ENCODE data around the gene SPAG6.

DNA sequence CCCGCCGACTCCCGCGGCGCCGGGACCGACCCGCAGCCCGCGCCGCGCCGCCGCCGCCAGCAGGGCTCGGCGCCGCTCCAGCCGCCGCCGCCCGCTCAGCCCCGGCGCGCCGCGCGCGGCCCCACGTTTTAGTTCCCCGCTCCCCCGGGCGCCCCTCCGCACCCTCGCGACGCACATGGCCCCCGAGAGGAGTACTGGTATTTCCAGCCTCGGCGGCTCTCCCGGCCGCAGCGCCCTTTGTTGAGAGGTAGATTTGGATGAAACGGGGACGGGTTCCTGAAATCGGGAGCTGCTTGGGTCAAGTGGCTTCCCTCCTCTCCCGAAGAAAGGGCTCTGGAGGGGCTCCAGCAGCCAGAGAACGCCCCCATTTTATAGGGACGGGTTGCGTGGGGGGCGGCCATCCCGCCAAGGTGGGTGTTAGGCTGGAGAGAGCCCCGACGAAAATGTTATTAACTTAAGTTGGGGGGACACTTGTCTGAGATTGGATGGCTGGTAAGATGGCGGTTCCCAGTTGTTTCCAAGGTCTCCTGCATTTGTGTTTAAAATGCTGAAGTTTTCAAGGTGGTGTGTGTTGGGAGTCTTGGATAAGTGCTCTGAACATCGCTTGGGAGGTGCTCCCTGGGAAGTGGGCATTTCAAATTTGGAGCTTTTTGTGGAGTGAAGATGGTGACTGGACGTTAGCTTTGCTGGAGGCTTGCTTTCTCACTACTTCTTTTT, 23.2 kb upstream of the SPAG6 start:
- TF ChIP-seq CTCF (tag by site-specific recombination; IDR thresholded peaks at IDR 0.05), result no peak
- TF ChIP-seq, protein P1, sequence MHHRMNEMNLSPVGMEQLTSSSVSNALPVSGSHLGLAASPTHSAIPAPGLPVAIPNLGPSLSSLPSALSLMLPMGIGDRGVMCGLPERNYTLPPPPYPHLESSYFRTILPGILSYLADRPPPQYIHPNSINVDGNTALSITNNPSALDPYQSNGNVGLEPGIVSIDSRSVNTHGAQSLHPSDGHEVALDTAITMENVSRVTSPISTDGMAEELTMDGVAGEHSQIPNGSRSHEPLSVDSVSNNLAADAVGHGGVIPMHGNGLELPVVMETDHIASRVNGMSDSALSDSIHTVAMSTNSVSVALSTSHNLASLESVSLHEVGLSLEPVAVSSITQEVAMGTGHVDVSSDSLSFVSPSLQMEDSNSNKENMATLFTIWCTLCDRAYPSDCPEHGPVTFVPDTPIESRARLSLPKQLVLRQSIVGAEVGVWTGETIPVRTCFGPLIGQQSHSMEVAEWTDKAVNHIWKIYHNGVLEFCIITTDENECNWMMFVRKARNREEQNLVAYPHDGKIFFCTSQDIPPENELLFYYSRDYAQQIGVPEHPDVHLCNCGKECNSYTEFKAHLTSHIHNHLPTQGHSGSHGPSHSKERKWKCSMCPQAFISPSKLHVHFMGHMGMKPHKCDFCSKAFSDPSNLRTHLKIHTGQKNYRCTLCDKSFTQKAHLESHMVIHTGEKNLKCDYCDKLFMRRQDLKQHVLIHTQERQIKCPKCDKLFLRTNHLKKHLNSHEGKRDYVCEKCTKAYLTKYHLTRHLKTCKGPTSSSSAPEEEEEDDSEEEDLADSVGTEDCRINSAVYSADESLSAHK (tag by site-specific recombination; IDR thresholded peaks at IDR 0.05), result no peak
- TF ChIP-seq TSHZ1 (tag by site-specific recombination; IDR thresholded peaks at IDR 0.05; ENCODE audit: borderline replicate concordance), result no peak
- no peak for TF ChIP-seq MEIS1 (CRISPR knock-in tag; IDR thresholded peaks at IDR 0.05; ENCODE audit: borderline replicate concordance)
- TF ChIP-seq ZNF140 (tag by site-specific recombination; IDR thresholded peaks at IDR 0.05), result no peak

Data from HEK293 (cell line).